GM04503 (cell line): ENCODE results near the gene EIF4E.
"Not testable (repeated sequence)": the region's sequence is repeated elsewhere in the genome, so short reads cannot be mapped to it uniquely, and the experiment has no call there.

ENCODE experiments used
- DNase-seq: peaks from one replicate; pipeline ENCODE4 v3.0.0-alpha.2; 2012; ENCODE audit warnings: low read depth

The EIF4E gene

GRCh38 chr4:98930311-98930865 is 1.5 kb upstream of the EIF4E start:
- no peak for DNase-seq

- peak; percentile 90 for DNase-seq
Observed at GRCh38 chr4:98929341-98930267, 671 bp upstream of the EIF4E start.

DNA sequence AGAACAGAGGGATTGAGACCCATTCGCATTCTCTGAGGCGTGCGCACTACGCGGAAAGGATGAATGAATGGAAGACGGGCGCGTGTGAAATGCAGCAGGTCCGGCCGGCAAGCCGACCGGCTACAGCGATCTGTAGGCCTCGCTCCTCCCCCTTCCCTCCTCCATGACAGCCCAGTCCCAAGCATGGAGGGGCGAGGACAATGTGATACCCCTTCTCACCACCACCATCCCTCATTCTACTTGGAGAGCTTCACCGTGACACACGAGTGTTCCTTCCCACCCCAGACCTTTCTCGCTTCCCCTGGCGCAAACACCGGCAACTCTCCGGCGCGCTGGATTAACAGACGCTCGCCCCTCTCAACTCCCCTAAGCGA is 815 bp downstream of the EIF4E start:
- DNase-seq = no peak

DNA sequence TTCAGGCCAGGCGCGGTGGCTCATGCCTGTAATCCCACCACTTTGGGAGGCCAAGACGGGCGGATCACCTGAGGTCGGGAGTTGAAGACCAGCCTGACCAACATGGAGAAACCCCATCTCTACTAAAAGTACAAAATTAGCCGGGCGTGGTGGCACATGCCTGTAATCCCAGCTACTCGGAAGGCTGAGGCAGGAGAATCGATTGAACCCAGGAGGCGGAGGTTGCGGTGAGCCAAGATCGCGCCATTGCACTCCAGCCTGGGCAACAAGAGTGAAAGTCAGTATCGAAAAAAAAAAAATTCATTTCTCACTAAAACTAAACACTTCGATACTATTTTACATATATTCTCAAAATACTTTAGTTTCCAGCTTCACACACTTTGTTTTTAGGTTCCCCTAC is 2.7 kb downstream of the EIF4E start:
- DNase-seq = not testable (repeated sequence)

DNA sequence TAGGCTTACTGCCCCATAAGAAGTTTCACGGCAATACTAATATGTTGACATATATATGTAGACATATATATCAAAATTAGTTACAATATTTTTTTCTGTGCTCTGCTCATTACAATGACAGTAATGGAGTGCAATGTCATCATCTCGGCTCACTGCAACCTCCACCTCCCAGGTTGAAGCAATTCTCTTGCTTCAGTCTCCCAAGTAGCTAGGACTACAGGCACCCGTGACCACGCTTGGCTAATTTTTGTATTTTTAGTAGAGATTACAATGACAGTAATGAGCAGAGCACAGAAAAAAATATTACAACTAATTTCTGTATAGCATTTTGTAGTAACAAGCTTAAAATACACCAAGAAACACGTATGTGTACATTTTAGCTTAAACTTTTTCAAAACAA is 7.6 kb downstream of the EIF4E start:
- DNase-seq = no peak

DNA sequence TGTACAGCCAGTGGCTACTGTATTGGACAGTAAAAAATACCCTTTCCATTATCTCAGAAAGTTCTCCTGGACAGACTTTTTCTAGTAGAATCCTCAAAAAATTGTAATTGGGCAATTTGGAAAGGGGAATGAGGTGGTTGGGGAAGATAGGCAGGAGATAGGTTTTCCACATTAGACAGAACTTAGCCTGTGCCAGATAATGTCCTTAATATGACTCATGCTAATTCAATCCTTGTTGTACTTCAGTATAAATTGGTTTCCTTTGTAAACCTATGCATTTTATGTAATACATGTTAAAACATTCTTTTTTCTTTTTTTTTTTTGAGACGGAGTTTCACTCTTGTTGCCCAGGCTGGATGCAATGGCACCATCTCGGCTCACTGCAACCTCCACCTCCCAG is 8.9 kb downstream of the EIF4E start:
- DNase-seq = no peak

- not testable (repeated sequence) for DNase-seq
Observed at GRCh38 chr4:98910728-98911127, 18.2 kb downstream of the EIF4E start.

- DNase-seq = no peak
Observed at GRCh38 chr4:98909646-98910401, 19.1 kb downstream of the EIF4E start.

DNA sequence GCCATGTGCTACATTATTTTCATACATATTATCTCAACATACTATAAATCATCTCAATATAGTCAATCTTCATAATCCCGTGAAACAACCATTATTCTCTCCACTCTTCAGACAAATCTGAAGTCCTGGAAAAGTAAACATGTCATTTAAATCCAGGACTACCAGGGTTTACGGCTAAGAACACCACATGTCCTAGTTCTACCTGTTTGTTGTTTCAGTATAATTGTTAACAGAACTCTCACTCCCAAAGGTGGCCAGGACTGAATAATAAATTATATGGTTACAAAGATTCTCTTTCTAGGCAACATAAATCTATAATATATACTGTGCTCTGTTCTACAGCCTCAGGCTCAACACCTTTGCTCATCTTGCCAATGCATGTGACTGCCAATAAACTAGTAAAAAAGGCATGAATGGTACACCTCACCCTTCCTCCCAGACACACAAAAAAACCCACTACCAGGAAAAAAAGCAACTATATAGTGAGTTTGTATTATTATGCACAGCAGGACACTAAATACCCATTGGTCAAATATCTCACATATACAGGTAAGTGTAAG is 20.1 kb downstream of the EIF4E start:
- DNase-seq = no peak

GRCh38 chr4:98908182-98908581 is 20.8 kb downstream of the EIF4E start:
- no peak for DNase-seq

GRCh38 chr4:98905839-98906238 is 23.1 kb downstream of the EIF4E start:
- no peak for DNase-seq

- no peak for DNase-seq
Observed at GRCh38 chr4:98905297-98905696, 23.6 kb downstream of the EIF4E start.

DNA sequence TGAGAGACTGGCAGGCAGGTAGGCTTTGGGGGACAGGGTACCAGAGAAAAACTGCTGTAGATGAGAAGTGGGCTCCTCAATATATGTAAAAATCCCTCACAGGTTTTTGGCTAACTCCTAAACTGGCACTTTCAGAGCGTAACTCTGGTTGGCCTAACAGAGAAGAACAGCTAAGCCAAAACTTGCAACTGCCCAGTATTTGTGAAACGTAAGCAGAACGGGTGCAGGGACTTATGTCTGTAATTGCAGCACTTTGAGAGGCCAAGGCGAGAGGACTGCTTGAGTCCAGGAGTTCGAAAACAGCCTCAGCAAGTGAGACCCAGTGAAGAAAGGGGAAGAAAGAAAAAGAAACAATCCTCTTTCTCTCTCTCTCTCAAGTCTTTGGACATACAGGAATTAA is 25.0 kb downstream of the EIF4E start:
- no peak for DNase-seq

- DNase-seq = no peak
Observed at GRCh38 chr4:98903561-98903960, 25.4 kb downstream of the EIF4E start.

DNA sequence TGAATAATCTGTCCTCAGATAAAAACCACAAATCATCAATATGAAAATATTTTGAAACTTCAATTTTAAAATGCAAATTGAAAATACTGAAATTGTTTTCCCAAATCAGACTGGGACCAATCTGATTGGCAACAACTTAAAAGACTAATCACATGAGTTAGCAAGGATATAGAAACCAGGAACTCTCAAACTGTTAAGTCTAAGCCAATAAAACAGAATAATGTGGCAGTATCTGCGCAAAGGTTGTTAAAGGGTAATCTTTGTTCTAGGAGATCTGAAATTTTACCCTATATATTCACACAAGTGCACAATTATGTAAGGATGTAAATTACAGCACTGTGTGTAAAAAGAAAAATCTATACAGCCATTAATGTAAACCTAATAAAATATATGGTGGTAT is 29.7 kb downstream of the EIF4E start:
- DNase-seq = no peak

- no peak for DNase-seq
Observed at GRCh38 chr4:98891478-98892337, 37.2 kb downstream of the EIF4E start.

DNA sequence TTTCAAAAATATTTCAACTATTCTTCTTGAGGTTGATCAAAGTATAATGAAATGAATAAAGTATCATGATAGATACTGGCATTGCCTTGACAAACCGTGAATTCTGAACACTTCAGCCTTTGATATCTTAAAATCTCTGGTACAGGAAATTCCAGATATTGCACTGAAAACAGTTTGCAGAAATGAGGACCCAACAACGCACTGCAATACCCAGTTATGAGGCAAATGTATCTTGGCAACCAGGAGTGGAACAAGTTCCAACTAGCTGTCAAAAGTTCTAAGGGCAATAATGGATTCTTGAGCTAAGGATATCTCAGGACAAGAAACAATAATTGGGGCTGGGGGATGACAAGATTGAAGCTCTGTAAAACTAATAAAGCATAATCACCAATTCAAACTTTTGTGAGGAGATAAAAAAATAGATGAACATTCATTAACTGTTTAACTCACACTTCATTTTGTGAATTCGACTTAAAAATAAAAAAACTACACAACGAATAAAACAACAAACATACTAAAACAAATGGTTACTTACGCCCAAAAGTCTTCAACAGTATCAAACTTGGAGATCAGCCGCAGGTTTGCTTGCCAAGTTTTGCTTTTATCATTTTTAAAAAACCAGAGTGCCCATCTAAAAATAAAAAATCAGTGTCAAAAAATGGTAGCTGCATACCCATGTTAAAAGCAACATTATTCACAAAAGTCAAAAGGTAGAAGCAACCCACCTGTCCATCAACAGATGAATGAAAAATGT is 38.1 kb downstream of the EIF4E start:
- DNase-seq = no peak

GRCh38 chr4:98887145-98887544 is 41.8 kb downstream of the EIF4E start:
- DNase-seq = no peak

DNA sequence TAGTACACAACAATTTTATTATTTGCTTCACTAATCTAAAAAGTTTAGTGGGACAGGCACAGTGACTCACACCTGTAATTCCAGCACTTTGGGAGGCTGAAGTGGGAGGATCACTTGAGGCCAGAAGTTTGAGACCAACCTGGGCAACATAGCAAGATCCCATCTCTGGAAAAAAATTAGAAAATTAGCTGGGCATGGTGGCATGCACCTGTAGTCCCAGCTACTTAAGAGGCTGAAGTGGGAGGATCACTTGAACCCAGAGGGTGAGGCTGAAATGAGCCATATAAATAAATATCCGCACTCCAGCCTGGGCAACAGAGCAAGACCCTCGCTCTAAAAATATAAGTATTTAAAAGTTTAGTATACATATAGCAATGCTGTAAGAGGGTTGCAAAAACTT is 42.6 kb downstream of the EIF4E start:
- DNase-seq = not testable (repeated sequence)

DNA sequence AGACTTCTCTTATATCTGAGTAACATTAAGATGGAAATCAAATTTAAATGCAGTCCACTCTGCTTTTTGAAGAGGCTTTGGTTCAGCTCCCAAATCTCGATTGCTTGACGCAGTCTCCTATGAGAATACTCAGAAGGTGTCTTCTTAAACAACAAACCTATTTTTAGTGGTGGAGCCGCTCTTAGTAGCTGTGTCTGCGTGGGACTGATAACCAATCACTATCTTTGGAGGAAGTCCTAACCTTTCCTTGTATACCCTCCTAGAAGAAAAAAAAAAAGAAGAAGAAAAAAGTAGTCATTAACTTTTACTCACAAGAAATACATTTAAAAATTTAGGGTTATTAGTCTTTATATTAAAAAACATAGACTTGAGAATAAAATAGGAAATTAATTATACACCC is 48.0 kb downstream of the EIF4E start:
- DNase-seq = not testable (repeated sequence)

DNA sequence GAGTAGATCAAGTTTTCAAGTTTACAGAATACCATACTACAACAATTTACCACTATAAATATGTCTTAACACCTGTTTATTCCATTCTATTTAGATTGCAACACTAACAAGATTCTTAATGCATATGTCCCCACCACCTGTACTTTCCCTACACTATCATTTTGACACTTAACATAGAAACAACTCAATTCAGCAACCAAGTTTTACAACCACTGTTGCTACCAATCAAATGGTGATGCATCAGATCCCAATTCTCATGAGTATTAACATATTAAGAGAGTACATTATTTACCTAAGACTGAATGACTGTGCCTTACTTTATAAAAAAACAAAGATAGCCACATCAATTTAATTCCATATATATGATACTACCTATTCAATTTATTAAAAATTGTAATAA is 49.4 kb downstream of the EIF4E start:
- DNase-seq = no peak
